Measurements from ENCODE around the gene OR10C1.
"Not testable (repeated sequence)": the region's sequence is repeated elsewhere in the genome, so short reads cannot be mapped to it uniquely, and the experiment has no call there.

The OR10C1 gene, protein sequence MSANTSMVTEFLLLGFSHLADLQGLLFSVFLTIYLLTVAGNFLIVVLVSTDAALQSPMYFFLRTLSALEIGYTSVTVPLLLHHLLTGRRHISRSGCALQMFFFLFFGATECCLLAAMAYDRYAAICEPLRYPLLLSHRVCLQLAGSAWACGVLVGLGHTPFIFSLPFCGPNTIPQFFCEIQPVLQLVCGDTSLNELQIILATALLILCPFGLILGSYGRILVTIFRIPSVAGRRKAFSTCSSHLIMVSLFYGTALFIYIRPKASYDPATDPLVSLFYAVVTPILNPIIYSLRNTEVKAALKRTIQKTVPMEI

GRCh38 chr6:29439006-29439405 is at the start of gene OR10C1:
Gene OR10C1, plus strand, starts transcription at chr6:29439306. Its CDS starts 710 bp downstream, at chr6:29440016.
- no peak for DNase-seq

DNA sequence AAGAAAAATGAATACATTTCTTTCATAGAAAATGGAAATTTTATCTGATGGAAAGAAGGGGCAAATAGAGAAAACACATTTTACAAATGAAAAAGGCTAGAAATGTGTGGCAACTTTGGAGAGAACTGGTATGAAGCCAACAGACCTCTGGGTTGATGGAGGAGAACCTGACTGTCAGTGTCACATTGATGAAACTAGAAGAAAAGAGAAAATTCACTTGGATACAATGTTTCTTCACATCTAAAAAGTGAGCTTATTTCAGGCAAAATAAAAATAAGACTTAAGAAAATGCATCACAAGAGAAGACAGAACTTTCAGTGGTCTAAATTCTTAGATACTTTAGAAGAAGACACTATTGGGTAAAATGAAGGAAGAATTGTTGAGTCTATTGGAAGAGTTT is 43.8 kb upstream of the OR10C1 start, which contains the start of gene OR12D2:
Gene OR12D2 (plus strand): TSS at position 301 of the 400 bp plus-strand sequence. CDS start 1,069 bp downstream, outside the sequence.
- DNase-seq: no peak

DNA sequence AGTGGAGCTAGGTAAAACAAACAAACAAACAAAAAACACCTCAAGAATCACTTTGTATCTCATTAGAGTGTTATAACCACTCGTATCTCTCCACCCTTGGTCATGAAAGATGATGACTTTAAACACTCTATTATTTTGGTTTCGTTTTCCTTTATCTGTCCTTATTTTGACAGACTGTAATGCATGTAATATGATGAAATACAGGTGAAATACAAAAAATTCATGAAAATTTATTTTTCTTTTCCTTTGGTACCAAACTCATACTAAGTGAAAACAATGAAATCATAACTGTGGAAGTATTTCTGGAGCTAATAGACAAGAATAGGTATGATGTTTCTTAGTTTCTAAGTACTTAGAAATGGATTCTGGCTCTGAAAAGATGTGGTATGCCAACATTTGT is 39.6 kb upstream of the OR10C1 start:
- DNase-seq: no peak

GRCh38 chr6:29403801-29404200 is 35.3 kb upstream of the OR10C1 start:
- DNase-seq: no peak

- no peak for DNase-seq
Observed at GRCh38 chr6:29414588-29414987, 24.5 kb upstream of the OR10C1 start, which contains the start of gene OR12D1. Gene OR12D1, plus strand, starts transcription at chr6:29414928.

- no peak for DNase-seq
Observed at GRCh38 chr6:29419516-29419915, 19.6 kb upstream of the OR10C1 start.

- no peak for DNase-seq
Observed at GRCh38 chr6:29424168-29424567, 14.9 kb upstream of the OR10C1 start.

DNA sequence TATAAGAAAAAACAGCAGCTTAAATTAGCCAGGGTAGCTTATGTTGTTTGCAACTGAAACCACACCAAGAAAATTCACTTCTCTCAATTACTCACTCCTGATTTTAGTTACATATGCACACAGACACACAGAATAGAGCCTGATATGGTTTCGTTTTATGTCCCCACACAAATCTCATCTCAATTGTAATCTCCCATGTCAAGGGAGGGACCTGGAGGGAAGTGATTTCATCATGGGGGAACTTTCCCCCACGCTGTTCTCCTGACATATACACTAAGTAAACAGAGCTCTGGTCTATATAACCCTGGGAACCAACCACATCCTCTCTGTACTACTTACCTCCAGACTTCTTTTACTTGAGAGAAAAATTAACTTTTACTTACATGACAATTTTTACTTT is 14.5 kb upstream of the OR10C1 start:
- DNase-seq: no peak

DNA sequence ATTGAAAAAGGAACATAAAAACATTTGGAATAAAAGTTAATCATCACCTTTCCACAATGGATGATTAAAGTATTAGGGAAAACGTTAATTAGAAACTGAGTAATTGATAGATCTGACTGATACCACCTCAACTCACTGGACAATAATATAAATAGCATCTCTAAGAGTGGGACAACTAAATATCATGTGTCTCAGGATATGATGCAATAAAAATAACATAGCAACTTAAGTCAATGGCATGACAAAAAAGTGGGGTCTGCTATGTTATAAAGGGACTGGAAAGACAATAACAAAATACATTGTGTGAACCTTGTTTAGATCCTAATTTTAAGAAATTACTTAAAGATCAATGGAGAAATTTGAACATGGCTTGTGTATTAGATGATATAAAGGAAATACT is 14.0 kb upstream of the OR10C1 start:
- no peak for DNase-seq

GRCh38 chr6:29426654-29427053 is 12.5 kb upstream of the OR10C1 start:
- no peak for DNase-seq

- DNase-seq: not testable (repeated sequence)
Observed at GRCh38 chr6:29436730-29437129, 2.4 kb upstream of the OR10C1 start.

GRCh38 chr6:29442719-29443118 is 3.6 kb downstream of the OR10C1 start:
- DNase-seq: no peak

GRCh38 chr6:29444031-29444430 is 4.9 kb downstream of the OR10C1 start:
- not testable (repeated sequence) for DNase-seq

DNA sequence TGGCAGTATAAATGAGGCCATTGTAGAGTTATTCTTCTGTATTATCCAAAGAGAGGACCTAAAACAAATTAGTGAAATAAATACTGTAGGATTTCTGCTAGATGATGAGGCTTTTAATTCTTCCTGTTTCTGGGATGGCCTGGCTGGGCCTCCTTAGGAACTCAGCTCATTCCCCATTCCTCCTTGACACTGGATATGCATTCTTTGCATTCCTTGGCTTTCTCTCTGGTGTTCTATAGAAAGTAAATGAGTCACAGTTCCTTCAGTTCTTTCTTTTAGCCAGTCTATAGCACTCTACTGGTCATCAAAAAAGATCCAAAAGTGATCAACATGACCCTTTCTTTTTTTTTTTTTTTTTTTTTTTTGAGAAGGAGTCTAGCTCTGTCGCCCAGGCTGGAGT is 8.6 kb downstream of the OR10C1 start:
- no peak for DNase-seq

DNA sequence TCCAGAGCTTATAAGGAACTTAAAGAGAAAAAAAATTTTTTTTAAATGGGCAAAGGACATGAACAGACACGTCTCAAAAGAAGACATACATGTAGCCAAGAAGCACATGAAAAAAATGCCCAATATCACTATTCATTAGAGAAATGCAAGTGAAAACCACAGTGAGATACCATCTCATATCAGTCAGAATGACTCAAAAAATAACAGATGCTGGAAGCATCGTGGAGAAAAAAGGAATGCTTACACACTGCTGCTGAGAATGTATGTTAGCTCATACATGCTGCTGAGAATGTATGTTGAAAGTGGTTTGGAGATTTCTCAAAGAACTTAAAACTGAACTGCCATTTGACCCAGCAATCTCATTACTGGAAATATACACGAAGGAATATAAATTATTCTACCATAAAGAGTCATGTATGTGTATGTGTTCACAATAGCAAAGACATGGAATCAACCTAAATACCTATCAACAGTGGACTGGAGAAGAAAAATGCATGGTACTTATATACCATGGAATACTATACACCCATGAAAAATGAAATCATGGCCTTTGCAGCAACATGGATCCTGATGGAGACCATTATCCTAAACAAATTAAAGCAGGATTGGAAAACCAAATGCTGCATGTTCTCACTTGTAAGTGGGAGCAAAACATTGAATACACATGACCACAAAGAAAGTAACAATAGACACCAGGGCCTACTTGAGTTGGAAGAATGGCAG is 12.5 kb downstream of the OR10C1 start:
- no peak for DNase-seq

DNA sequence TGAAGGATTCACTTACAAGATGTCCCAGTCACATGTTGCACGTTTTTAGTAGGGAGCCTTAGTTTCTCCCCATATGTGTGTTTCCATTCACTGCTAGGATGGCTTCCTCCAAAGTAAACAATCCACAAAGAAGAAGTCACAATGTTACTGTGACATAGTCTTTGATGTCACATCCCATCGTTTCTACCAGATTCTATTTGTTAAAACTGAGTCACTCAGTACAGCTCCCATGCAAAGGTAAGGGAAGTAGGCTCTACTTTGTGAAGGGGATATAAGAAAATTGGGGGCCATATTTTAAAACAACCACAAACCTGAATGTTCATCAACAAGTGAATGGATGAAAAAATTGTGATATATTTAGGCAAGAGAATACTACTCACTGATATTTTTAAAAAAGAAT is 17.9 kb downstream of the OR10C1 start, which contains the start of the genes OR11A1 and OR2H1:
Gene OR11A1 (minus strand): TSS at position 101 of the 400 bp plus-strand sequence. CDS start 29,430 bp downstream, outside the sequence.
Gene OR2H1 (plus strand): TSS at position 185 of the 400 bp plus-strand sequence. CDS start 4,615 bp downstream, outside the sequence.
- DNase-seq: no peak

DNA sequence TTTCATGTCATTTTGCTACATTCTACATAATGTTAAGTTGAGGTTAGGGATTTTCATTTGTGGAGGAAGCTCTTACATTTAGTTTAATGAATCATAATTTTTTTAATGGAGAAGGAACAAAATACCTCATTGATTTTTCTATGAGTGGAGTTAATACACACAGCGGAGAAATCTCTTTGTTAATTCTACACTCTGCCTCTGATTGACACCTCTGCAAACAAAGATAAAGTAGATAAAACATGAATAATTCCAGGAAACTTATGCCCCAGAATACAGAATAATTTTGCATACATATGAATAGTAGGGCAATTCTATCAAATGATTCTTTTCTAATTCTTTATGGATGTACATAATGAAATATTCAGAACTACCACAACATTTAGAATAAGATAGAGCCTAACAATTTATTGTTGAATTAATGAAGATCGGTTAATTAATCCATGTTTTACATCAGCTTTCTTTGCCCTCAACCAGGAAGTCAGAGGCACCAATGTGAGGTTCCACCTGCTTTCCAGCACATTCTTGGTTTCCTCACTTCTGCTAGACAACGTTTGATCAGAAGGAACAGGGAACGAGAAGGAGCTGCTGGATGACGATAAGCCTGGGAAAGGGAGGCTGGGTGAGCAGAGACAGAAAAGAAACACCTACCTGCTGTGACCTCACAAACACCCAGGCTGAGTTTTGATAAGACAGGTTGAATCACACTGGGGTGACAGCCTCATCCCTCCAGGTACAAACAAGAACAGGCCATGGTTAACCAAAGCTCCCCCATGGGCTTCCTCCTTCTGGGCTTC is 22.1 kb downstream of the OR10C1 start:
- DNase-seq: no peak

GRCh38 chr6:29462022-29462421 is 22.9 kb downstream of the OR10C1 start:
- no peak for DNase-seq

GRCh38 chr6:29465279-29465678 is 26.2 kb downstream of the OR10C1 start:
- no peak for DNase-seq

- no peak for DNase-seq
Observed at GRCh38 chr6:29465801-29466200, 26.7 kb downstream of the OR10C1 start.

DNA sequence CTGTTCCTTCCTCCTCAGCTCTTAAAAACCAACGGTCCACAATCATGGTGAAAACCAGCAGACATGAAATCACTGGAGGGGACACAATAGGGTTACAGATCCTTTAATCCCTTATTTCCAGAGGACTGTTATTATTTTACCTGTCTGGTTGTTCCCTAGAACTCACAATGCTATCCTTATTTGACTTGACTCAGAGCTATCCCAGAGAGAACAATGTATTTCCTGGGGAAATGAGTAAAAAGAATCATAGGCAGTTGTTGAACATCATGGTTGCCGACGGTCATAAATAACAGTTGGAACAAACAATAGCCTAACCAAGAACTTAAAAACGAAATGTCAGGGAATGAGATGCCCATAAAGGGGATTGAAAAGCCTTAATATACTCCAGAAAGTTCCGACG is 27.1 kb downstream of the OR10C1 start:
- DNase-seq: no peak

DNA sequence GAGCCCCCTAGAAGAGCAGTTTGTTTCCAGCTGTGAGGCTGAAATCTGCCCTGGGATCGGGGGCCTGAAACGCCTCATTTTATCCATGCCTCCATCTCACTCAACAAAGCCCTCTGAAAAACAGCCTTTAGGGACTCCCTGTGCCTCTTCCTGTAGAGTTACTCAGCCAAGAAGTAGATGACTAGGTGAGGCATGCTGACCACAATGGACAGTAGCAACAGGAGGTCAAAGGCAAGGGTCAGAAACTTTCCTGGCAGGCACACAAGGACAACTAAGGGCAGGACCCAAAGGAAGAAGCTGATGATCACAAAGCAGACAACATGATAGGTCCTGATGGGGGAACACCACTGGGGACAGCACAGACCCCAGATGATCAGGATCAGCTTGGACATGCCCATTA is 35.9 kb downstream of the OR10C1 start:
- no peak for DNase-seq

GRCh38 chr6:29477923-29478450 is 38.9 kb downstream of the OR10C1 start:
- no peak for DNase-seq

Measured in cortex of kidney (tissue), 1 donor.